Measurements from ENCODE around the gene FGD2.

Gene FGD2

GRCh38 chr6:36975231-36976006 is 30.0 kb upstream of the FGD2 start:
- no peaks in the 10 kb centered on the region for H3K9me3 ChIP-seq (ENCODE audit: severe bottlenecking)
- no peak overlapping the region for H3K27ac ChIP-seq
- TF ChIP-seq, protein P1, sequence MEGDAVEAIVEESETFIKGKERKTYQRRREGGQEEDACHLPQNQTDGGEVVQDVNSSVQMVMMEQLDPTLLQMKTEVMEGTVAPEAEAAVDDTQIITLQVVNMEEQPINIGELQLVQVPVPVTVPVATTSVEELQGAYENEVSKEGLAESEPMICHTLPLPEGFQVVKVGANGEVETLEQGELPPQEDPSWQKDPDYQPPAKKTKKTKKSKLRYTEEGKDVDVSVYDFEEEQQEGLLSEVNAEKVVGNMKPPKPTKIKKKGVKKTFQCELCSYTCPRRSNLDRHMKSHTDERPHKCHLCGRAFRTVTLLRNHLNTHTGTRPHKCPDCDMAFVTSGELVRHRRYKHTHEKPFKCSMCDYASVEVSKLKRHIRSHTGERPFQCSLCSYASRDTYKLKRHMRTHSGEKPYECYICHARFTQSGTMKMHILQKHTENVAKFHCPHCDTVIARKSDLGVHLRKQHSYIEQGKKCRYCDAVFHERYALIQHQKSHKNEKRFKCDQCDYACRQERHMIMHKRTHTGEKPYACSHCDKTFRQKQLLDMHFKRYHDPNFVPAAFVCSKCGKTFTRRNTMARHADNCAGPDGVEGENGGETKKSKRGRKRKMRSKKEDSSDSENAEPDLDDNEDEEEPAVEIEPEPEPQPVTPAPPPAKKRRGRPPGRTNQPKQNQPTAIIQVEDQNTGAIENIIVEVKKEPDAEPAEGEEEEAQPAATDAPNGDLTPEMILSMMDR (IDR thresholded peaks at IDR 0.05; ENCODE audit: low read depth, low read length), result no peak

DNA sequence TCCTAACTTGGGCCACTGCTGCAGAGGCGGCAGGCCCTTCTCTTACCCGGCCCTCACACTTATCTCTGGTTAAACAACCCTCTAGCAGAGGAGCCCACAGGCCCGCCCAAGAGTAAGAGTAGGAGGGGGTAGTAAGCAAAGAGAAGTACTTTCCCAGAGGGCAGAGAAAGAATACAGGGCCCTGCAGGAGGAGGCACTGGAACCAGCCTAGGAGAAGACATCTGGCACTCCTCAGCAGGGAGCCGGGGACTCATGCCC is 29.5 kb upstream of the FGD2 start:
- H3K36me3 ChIP-seq, result peaks cover 98% of the 10 kb centered on the region
- H3K27ac ChIP-seq, result no peak overlapping the region
- TF ChIP-seq, protein P1 (IDR thresholded peaks at IDR 0.05; ENCODE audit: low read depth, low read length), result no peak
- no peaks in the 10 kb centered on the region for H3K27me3 ChIP-seq (ENCODE audit: insufficient read depth, low read depth, severe bottlenecking)
- H3K9me3 ChIP-seq (ENCODE audit: severe bottlenecking), result no peaks in the 10 kb centered on the region
- no peak overlapping the region for H3K4me3 ChIP-seq (ENCODE audit: low read depth, low read length)
- DNase-seq, result no peak

More at GRCh38 chr6:36975231-36976006, 30.0 kb upstream of the FGD2 start:
- Histone ChIP-seq H3K27me3 (ENCODE audit: insufficient read depth, low read depth, severe bottlenecking) (no peaks in the 10 kb centered on the region), H3K36me3 (peaks cover 99% of the 10 kb centered on the region), H3K4me3 (ENCODE audit: low read depth, low read length) (no peak overlapping the region)
- no peak for DNase-seq

GRCh38 chr6:36976509-36976908 is 28.9 kb upstream of the FGD2 start:
- no peak overlapping the region for H3K27ac ChIP-seq
- DNase-seq, result no peak
- peaks cover 96% of the 10 kb centered on the region for H3K36me3 ChIP-seq
- no peaks in the 10 kb centered on the region for H3K9me3 ChIP-seq (ENCODE audit: severe bottlenecking)
- H3K4me3 ChIP-seq (ENCODE audit: low read depth, low read length), result no peak overlapping the region
- TF ChIP-seq, protein P1 (IDR thresholded peaks at IDR 0.05; ENCODE audit: low read depth, low read length), result no peak
- no peaks in the 10 kb centered on the region for H3K27me3 ChIP-seq (ENCODE audit: insufficient read depth, low read depth, severe bottlenecking)

DNA sequence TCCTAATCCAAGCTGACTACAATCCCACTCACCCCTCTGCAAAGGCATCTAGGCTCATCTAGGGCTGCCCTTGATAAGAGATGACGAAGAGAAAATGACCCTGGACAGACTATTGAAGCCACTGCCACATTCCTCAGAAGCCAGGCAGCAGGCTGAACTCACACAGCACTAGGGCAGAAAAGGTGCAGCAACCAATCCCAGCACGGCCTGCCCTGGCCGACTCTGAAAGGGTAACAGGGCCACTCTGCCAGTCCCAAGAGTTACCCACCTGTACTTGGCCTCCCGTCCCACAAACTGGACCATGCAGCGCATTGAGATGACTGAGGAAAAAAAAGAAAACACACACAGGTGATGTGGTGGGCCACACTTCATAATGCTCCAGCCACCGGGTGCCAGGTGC is 28.5 kb upstream of the FGD2 start:
- H3K27ac ChIP-seq, result no peak overlapping the region
- no peaks in the 10 kb centered on the region for H3K9me3 ChIP-seq (ENCODE audit: severe bottlenecking)
- no peak for DNase-seq
- TF ChIP-seq, protein P1 (IDR thresholded peaks at IDR 0.05; ENCODE audit: low read depth, low read length), result no peak
- H3K36me3 ChIP-seq, result peaks cover 94% of the 10 kb centered on the region
- H3K4me3 ChIP-seq (ENCODE audit: low read depth, low read length), result no peak overlapping the region
- no peaks in the 10 kb centered on the region for H3K27me3 ChIP-seq (ENCODE audit: insufficient read depth, low read depth, severe bottlenecking)

DNA sequence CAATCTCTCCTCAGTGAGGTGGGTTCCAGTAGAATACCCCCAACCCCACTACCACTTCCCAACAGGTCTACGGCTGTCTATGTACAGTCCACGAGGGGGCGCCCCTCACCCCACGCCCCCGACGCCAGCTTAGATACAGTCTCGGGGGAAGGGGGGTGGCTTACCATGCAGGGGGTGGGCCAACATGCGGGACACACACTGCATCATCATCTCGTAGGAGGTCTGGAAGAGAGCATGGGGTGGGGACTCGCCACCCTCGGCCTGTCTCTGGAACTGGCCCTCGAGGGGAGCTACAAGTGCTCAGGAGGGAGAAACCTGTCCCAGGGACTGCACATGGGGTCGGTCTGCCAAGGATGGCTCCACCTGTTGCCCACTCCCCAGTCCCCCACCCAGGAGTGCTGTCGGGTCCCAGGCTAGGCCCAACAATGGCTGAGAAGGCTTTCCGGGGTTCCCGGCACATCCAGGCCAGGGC is 27.9 kb upstream of the FGD2 start:
- DNase-seq, result peak; percentile 45
- TF ChIP-seq, protein P1 (IDR thresholded peaks at IDR 0.05; ENCODE audit: low read depth, low read length), result peak; percentile 59
- Histone ChIP-seq H3K36me3 (peaks cover 90% of the 10 kb centered on the region), H3K27me3 (ENCODE audit: insufficient read depth, low read depth, severe bottlenecking) (no peaks in the 10 kb centered on the region), H3K27ac (no peak overlapping the region), H3K9me3 (ENCODE audit: severe bottlenecking) (no peaks in the 10 kb centered on the region), H3K4me3 (ENCODE audit: low read depth, low read length) (no peak overlapping the region)
